ENCODE measurements around the gene CHADL.

DNA sequence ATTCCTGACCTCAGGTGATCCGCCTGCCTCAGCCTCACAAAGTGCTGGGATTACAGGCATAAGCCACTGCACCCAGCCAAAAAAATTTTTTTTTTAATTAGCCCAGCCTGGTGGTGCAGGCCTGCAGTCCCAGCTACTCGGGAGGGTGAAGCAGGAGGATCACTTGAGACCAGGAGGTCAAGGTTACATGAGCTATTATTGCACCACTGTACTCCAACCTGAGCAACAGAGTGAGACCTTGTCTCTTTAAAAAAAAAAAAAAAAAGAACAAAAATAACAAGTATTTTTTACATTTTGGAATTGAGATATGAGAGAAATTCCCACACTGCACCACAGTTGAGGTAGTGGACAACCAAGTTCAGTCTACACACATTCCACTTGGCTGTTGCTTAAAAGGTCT is 49.3 kb downstream of the CHADL start:
- TF ChIP-seq, protein P1, sequence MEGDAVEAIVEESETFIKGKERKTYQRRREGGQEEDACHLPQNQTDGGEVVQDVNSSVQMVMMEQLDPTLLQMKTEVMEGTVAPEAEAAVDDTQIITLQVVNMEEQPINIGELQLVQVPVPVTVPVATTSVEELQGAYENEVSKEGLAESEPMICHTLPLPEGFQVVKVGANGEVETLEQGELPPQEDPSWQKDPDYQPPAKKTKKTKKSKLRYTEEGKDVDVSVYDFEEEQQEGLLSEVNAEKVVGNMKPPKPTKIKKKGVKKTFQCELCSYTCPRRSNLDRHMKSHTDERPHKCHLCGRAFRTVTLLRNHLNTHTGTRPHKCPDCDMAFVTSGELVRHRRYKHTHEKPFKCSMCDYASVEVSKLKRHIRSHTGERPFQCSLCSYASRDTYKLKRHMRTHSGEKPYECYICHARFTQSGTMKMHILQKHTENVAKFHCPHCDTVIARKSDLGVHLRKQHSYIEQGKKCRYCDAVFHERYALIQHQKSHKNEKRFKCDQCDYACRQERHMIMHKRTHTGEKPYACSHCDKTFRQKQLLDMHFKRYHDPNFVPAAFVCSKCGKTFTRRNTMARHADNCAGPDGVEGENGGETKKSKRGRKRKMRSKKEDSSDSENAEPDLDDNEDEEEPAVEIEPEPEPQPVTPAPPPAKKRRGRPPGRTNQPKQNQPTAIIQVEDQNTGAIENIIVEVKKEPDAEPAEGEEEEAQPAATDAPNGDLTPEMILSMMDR (IDR thresholded peaks at IDR 0.05) = no peak
- no peak for TF ChIP-seq POLR2A (IDR thresholded peaks at IDR 0.05)
